OCI-LY7 (cell line): ENCODE results near the gene SLC22A4. TPM values are rescaled to one million over a fixed set of nuclear protein-coding genes. Genes with fewer than 3 reads are reported as not detected.

Experiments
- BruUV-seq: library from RNA; stranded (reverse); fragments of 400-500 nt; replicated peaks from 2 replicates; lab custom pipeline; 2021; lab: Mats Ljungman, UMichigan
- CTCF ChIA-PET: fragments of 300-600 bp; sonication (Branson Sonifier 250); formaldehyde crosslinking; loops from one replicate; lab custom pipeline; 2022; ENCODE audit warnings: antibody characterized with exemption; ENCODE audit not compliant: unreplicated experiment; lab: Charles Lee
- POLR2A ChIA-PET: fragments of 300-600 bp; sonication (Branson Sonifier 250); formaldehyde crosslinking; loops from one replicate; lab custom pipeline; 2022; ENCODE audit warnings: antibody characterized with exemption; lab: Charles Lee
- DNase-seq: peaks from one replicate; pipeline ENCODE4 v3.0.0-alpha.2; 2015; ENCODE audit warnings: low spot score
- H2AFZ ChIP-seq: fragments of 200-600 bp; sonication (generic), shearing (Covaris generic); 2 replicates; pipeline ENCODE4 v1.6.1; 2014; ENCODE audit warnings: mild to moderate bottlenecking, antibody characterized with exemption, low read length, moderate library complexity
- H3K27ac ChIP-seq: fragments of 200-600 bp; sonication (generic); 2 replicates; pipeline ENCODE4 v1.5.1; 2014; ENCODE audit warnings: mixed run types, low read depth, mild to moderate bottlenecking, moderate library complexity, low read length, inconsistent platforms; ENCODE audit not compliant: poor library complexity, severe bottlenecking
- H3K36me3 ChIP-seq: fragments of 200-600 bp; sonication (generic); 2 replicates; pipeline ENCODE4 v1.6.1; 2014; ENCODE audit warnings: mild to moderate bottlenecking, antibody characterized with exemption, low read length, moderate library complexity, mixed read lengths; ENCODE audit not compliant: insufficient read depth
- H3K4me1 ChIP-seq: fragments of 200-600 bp; sonication (generic); 2 replicates; pipeline ENCODE4 v1.5.1; 2014; ENCODE audit warnings: mild to moderate bottlenecking, low read length; ENCODE audit not compliant: insufficient read depth, poor library complexity, severe bottlenecking
- H3K4me2 ChIP-seq: fragments of 200-600 bp; sonication (generic); 2 replicates; pipeline ENCODE4 v1.6.1; 2014; ENCODE audit warnings: mild to moderate bottlenecking, low read length
- H3K4me3 ChIP-seq: fragments of 200-600 bp; sonication (generic); 2 replicates; pipeline ENCODE4 v1.5.1; 2014; ENCODE audit warnings: mild to moderate bottlenecking, low read depth, low read length; ENCODE audit not compliant: poor library complexity, severe bottlenecking
- H3K79me2 ChIP-seq: fragments of 200-600 bp; sonication (generic); 2 replicates; pipeline ENCODE4 v1.6.1; 2016; ENCODE audit warnings: low read depth, mild to moderate bottlenecking, low read length, moderate library complexity, mixed read lengths; ENCODE audit not compliant: insufficient read depth
- H3K9me2 ChIP-seq: fragments of 200-600 bp; sonication (generic); 2 replicates; pipeline ENCODE4 v1.6.1; 2016; ENCODE audit warnings: mild to moderate bottlenecking, low read length, mixed read lengths; ENCODE audit not compliant: insufficient read depth
- H3K9me3 ChIP-seq: fragments of 200-600 bp; sonication (generic); 2 replicates; pipeline ENCODE4 v1.6.1; 2014; ENCODE audit warnings: mild to moderate bottlenecking, mixed run types, low read length, mixed read lengths
- H4K20me1 ChIP-seq: fragments of 200-600 bp; sonication (generic); 2 replicates; pipeline ENCODE4 v1.6.1; 2014; ENCODE audit warnings: mild to moderate bottlenecking, antibody characterized with exemption, low read length, moderate library complexity, mixed read lengths; ENCODE audit not compliant: insufficient read depth
- EZH2phosphoT487 ChIP-seq: fragments of 200-600 bp; sonication (generic); IDR thresholded peaks from 2 replicates; pipeline ENCODE4 v1.6.1; 2018; ENCODE audit warnings: low read depth, borderline replicate concordance, mild to moderate bottlenecking, mixed run types, antibody characterized with exemption, low read length, moderate library complexity, mixed read lengths
- intact Hi-C: fragments of 100-400 bp; cut with micrococcal nuclease; formaldehyde crosslinking; loops from one replicate; pipeline ENCODE4 v1.10.0; 2022; ENCODE audit not compliant: unreplicated experiment
- total RNA-seq, 2 experiments: library from RNA; depleted of rRNA in 1 of 2; stranded (reverse); fragments of >200 nt in 1 of 2; shearing (Covaris generic) in 1 of 2; gene quantifications; 2 replicates each; pipeline ENCODE4 v1.2.3, GENCODE V29; 2014 to 2022
- TF ChIP-seq, protein P1 (sequence below): fragments of 200-600 bp; sonication (generic); conservative IDR thresholded peaks from 2 replicates; pipeline ENCODE4 v1.5.1; 2014; ENCODE audit warnings: mild to moderate bottlenecking, antibody characterized with exemption, low read length, moderate library complexity, mixed read lengths

The SLC22A4 gene
- total RNA-seq, 2 experiments from 2014 or later: not detected

- no peaks in the 10 kb centered on the region for H3K4me1 ChIP-seq
- ChIA-PET CTCF (no interaction called here), POLR2A (no interaction called here)
- intact Hi-C loops: no loop called here
- no peaks in the 10 kb centered on the region for H3K9me2 ChIP-seq
- no peak for DNase-seq
- BruUV-seq: no TSS peak
- H3K36me3 ChIP-seq: no peaks in the 10 kb centered on the region
- H3K4me2 ChIP-seq: no peak overlapping the region
- TF ChIP-seq EZH2phosphoT487: no peak
- TF ChIP-seq, protein P1, sequence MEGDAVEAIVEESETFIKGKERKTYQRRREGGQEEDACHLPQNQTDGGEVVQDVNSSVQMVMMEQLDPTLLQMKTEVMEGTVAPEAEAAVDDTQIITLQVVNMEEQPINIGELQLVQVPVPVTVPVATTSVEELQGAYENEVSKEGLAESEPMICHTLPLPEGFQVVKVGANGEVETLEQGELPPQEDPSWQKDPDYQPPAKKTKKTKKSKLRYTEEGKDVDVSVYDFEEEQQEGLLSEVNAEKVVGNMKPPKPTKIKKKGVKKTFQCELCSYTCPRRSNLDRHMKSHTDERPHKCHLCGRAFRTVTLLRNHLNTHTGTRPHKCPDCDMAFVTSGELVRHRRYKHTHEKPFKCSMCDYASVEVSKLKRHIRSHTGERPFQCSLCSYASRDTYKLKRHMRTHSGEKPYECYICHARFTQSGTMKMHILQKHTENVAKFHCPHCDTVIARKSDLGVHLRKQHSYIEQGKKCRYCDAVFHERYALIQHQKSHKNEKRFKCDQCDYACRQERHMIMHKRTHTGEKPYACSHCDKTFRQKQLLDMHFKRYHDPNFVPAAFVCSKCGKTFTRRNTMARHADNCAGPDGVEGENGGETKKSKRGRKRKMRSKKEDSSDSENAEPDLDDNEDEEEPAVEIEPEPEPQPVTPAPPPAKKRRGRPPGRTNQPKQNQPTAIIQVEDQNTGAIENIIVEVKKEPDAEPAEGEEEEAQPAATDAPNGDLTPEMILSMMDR: no peak
- H3K27ac ChIP-seq: no peak overlapping the region
- H3K4me3 ChIP-seq: no peak overlapping the region
- no peaks in the 10 kb centered on the region for H3K9me3 ChIP-seq
- H4K20me1 ChIP-seq: no peaks in the 10 kb centered on the region
- no peaks in the 10 kb centered on the region for H3K79me2 ChIP-seq
- H2AFZ ChIP-seq: no peak overlapping the region
Observed at GRCh38 chr5:132377738-132378137, 83.5 kb downstream of the SLC22A4 start.

DNA sequence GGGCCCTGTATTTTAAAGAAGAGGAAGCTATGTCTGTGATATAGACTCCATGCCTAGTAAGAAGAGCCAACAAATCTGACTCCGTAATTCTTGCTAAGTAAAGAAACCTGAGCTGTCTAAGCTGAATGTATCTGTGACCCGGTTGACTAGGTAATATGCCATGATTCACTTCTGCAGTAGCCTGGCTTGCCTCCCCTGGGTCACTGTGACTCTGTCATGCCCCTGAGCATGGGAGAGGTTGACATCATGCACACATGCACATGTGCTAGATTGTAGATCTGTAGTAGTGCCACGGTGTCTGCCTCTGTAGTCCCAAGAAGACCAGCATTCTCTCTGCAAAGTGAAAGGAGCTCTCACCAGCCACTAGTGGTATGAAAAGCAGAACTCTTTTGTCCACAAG, 84.4 kb downstream of the SLC22A4 start:
- no peak overlapping the region for H2AFZ ChIP-seq
- no peak overlapping the region for H3K4me3 ChIP-seq
- no peaks in the 10 kb centered on the region for H3K9me3 ChIP-seq
- H3K79me2 ChIP-seq: no peaks in the 10 kb centered on the region
- DNase-seq: no peak
- no peaks in the 10 kb centered on the region for H3K4me1 ChIP-seq
- POLR2A ChIA-PET: interaction anchor here (0.7 to 1.3 kb wide), 3 partner anchors 10 to 33 kb away, joined by 3 read pairs; no protein-coding TSS in a partner anchor
- intact Hi-C loops: no loop called here
- no peaks in the 10 kb centered on the region for H3K9me2 ChIP-seq
- H3K4me2 ChIP-seq: no peak overlapping the region
- BruUV-seq: no TSS peak
- H3K27ac ChIP-seq: no peak overlapping the region
- TF ChIP-seq, protein P1: no peak
- TF ChIP-seq EZH2phosphoT487: no peak
- H3K36me3 ChIP-seq: no peaks in the 10 kb centered on the region
- H4K20me1 ChIP-seq: no peaks in the 10 kb centered on the region
- CTCF ChIA-PET: interaction anchor here (0.9 kb wide), 1 partner anchor 123 kb away, joined by 3 read pairs; no protein-coding TSS in a partner anchor

DNA sequence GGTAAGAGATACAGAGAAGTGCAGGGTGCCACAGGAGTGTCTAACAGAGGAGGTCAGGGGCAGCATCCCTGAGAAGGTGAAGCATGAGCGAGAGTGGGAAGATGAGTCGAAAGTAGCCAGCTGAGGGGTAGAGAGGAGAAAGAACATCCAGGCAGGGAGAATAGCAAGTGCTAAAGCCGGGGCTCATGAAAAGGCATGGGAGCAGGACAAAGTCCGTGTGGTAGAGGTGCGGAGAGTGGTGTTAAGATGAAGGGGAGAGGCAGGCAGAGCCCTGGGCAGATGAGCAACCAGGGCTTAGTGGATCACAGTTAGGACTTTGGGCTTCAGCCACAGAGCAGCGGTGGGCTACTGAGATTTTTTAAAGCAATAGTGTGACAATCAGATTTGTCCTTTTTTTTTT, 85.9 kb downstream of the SLC22A4 start:
- H3K27ac ChIP-seq: no peak overlapping the region
- CTCF ChIA-PET: no interaction called here
- POLR2A ChIA-PET: interaction anchor here (0.7 kb wide), 1 partner anchor 34 kb away, joined by 4 read pairs; no protein-coding TSS in a partner anchor
- H3K36me3 ChIP-seq: no peaks in the 10 kb centered on the region
- no peaks in the 10 kb centered on the region for H3K79me2 ChIP-seq
- no TSS peak for BruUV-seq
- no peaks in the 10 kb centered on the region for H3K9me2 ChIP-seq
- H3K4me1 ChIP-seq: no peaks in the 10 kb centered on the region
- intact Hi-C loops: loop anchor here (10.0 kb wide), 1 partner anchor 355 kb away; the partner anchor contains the start of gene KIF3A
- no peak overlapping the region for H3K4me2 ChIP-seq
- H4K20me1 ChIP-seq: no peaks in the 10 kb centered on the region
- no peak overlapping the region for H2AFZ ChIP-seq
- no peak for DNase-seq
- H3K4me3 ChIP-seq: no peak overlapping the region
- H3K9me3 ChIP-seq: no peaks in the 10 kb centered on the region
- no peak for TF ChIP-seq EZH2phosphoT487
- TF ChIP-seq, protein P1: no peak
